A549 treated with Hydrocortisone at 1 μM for 4 hours (cell line): ENCODE measurements around the gene MAGEB6. TPM values are rescaled to one million over a fixed set of nuclear protein-coding genes. Genes with fewer than 3 reads are reported as not detected.

Experiments
- total RNA-seq: library from RNA; stranded (reverse); fragments of 200-300 nt; extraction: Qiagen RNA extraction; gene quantifications from 5 replicates; pipeline ENCODE4 v1.2.3, GENCODE V29; 2022

MAGEB6 gene
- total RNA-seq = 0.03 to 0.15 TPM (median 0.07 TPM) in 4 of 5 replicates, not detected in the other

GRCh38 chrX:26192204-26192603, at the start of gene MAGEB6:
Gene MAGEB6, plus strand, starts transcription at chrX:26192440. Its CDS starts 1,407 bp downstream, at chrX:26193847.

GRCh38 chrX:26160301-26160700, 31.9 kb upstream of the MAGEB6 start, which contains the start of gene MAGEB6B:
Gene MAGEB6B, plus strand, starts transcription at chrX:26160601. Its CDS starts 0 bp downstream, at chrX:26160601.

GRCh38 chrX:26215869-26216268, 23.6 kb downstream of the MAGEB6 start, which contains the start of gene MAGEB5:
Gene MAGEB5, plus strand, starts transcription at chrX:26216169. Its CDS starts 1,133 bp downstream, at chrX:26217302.

Other genes starting within 250 kb of the MAGEB6 start
- not detected in 5 replicates for gene MAGEB18, start 54.1 kb upstream of the MAGEB6 start, total RNA-seq
- gene MAGEB6B, start 31.8 kb upstream of the MAGEB6 start, total RNA-seq = not detected in 5 replicates
- gene MAGEB5, start 23.7 kb downstream of the MAGEB6 start, total RNA-seq = not detected in 5 replicates